SH-SY5Y (cell line): Measurements from ENCODE around the gene PDE6G.

ENCODE experiments used
- GATA2 ChIP-seq: IDR thresholded peaks from 2 replicates; pipeline ENCODE4 v1.6.1; 2011; ENCODE audit warnings: mild to moderate bottlenecking, low read depth, low read length
- GATA3 ChIP-seq: IDR thresholded peaks from 2 replicates; pipeline ENCODE4 v1.6.1; 2011; ENCODE audit warnings: low read depth, mild to moderate bottlenecking, low read length, moderate library complexity

DNA sequence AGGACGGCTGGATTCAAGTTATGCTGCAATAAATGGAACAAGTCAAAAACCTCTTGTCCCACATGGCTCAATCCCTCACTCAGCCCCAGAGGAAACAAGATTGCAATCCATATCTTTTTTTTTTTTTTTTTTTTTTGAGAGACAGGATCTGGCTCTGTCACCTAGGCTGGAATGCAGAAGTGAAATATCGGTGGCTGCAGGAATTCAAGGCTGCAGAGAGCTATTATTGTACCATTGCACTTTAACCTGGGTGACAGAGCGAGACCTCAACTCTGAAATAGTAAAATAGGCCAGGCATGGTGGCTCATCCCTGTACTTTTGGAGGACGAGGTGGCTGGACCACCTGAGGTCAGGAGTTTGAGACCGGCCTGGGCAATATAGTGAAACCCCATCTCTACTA is 2.7 kb upstream of the PDE6G start:
- TF ChIP-seq GATA2 (no peak), GATA3 (no peak)
